ENCODE results near the gene XPOT. TPM values are rescaled to one million over a fixed set of nuclear protein-coding genes. Genes with fewer than 3 reads are reported as not detected.

The XPOT gene
- total RNA-seq, 2 experiments from 2014 or later, result 39.6 to 40.0 TPM

DNA sequence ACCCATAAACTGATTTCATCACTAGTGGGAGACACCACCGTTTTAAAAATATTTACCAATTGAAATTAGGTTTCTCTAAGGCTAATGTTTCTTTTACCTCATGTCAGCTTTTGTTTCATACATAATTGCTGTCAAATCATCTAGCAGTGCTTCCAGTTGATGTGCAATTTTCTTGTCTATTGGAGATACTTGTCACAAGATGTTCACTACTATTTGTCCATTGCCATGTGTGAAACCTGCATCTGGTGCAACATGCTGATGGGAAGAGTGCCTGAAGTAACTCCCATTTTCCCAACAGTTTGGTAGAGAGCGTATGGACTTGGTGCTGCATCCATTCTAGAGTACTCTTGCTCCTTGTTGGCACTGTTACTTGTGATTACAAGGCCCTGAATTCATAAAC is 9.7 kb downstream of the XPOT start:
- H3K36me3 Mint-ChIP-seq (ENCODE audit: low read depth), result peaks cover 81% of the 10 kb centered on the region
- no peaks in the 10 kb centered on the region for H3K27me3 Mint-ChIP-seq
- H3K27me3 ChIP-seq (ENCODE audit: control insufficient read depth in 1 of 2, insufficient read depth in 2 of 2, low read length in 2 of 2), result no peaks in the 10 kb centered on the region
- no peak overlapping the region for H3K4me3 Mint-ChIP-seq
- no peaks in the 10 kb centered on the region for H3K9me3 ChIP-seq (ENCODE audit: control insufficient read depth in 1 of 2, insufficient read depth in 1 of 2, low read length in 2 of 2)
- H3K9me3 Mint-ChIP-seq, result no peaks in the 10 kb centered on the region
- H3K4me3 ChIP-seq (ENCODE audit: low read length), result no peak overlapping the region
- H3K36me3 ChIP-seq (ENCODE audit: insufficient read depth, low read length), result peaks cover 81% of the 10 kb centered on the region
- H3K27ac ChIP-seq (ENCODE audit: low read depth in 1 of 2, low read length in 2 of 2), result no peak overlapping the region
- TF ChIP-seq, protein P1, sequence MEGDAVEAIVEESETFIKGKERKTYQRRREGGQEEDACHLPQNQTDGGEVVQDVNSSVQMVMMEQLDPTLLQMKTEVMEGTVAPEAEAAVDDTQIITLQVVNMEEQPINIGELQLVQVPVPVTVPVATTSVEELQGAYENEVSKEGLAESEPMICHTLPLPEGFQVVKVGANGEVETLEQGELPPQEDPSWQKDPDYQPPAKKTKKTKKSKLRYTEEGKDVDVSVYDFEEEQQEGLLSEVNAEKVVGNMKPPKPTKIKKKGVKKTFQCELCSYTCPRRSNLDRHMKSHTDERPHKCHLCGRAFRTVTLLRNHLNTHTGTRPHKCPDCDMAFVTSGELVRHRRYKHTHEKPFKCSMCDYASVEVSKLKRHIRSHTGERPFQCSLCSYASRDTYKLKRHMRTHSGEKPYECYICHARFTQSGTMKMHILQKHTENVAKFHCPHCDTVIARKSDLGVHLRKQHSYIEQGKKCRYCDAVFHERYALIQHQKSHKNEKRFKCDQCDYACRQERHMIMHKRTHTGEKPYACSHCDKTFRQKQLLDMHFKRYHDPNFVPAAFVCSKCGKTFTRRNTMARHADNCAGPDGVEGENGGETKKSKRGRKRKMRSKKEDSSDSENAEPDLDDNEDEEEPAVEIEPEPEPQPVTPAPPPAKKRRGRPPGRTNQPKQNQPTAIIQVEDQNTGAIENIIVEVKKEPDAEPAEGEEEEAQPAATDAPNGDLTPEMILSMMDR (IDR thresholded peaks at IDR 0.05), result no peak
- intact Hi-C loops (cut with DNase I, micrococcal nuclease), result no loop called here
- H3K4me1 Mint-ChIP-seq (ENCODE audit: low read depth), result no peaks in the 10 kb centered on the region
- no peak overlapping the region for H3K27ac Mint-ChIP-seq
- DNase-seq (no peak), ATAC-seq (ENCODE audit: poor library complexity) (no peak)
- ChIA-PET POLR2A (no interaction called here), CTCF (interaction anchor here (0.5 kb wide), 1 partner anchor 100 kb away, joined by 4 read pairs; no protein-coding TSS in a partner anchor)
- no peaks in the 10 kb centered on the region for H3K4me1 ChIP-seq (ENCODE audit: insufficient read depth, low read length)

DNA sequence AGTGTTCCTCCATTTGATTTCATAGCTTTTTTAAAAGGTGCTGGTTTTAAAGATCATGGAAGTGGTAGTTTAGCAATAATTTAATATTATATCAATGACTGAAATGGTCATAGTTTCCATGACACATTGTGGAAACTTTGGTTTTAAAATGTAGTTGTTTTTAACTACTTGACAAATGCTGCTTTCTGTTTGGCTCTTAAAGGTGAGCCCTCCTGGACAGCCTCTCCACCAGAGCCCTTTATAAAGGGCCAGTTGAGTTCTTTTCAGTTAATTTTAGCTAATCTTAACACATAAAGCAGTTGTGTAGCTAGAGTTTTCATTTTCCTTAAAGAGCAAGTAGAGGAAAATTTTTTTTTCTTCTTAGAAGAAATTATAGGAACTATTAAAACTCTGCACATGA is 14.0 kb downstream of the XPOT start:
- CTCF ChIA-PET, result interaction anchor here (1.0 kb wide), 1 partner anchor 17 kb away, joined by 3 read pairs; no protein-coding TSS in a partner anchor
- Mint-ChIP-seq H3K27ac (no peak overlapping the region), H3K4me3 (no peak overlapping the region), H3K9me3 (no peaks in the 10 kb centered on the region), H3K27me3 (no peaks in the 10 kb centered on the region), H3K4me1 (ENCODE audit: low read depth) (no peaks in the 10 kb centered on the region), H3K36me3 (ENCODE audit: low read depth) (peaks cover 91% of the 10 kb centered on the region)
- intact Hi-C loops (cut with DNase I, micrococcal nuclease), result no loop called here
- POLR2A ChIA-PET, result no interaction called here
- H3K27ac ChIP-seq (ENCODE audit: low read depth in 1 of 2, low read length in 2 of 2), result no peak overlapping the region
- no peak for DNase-seq
- H3K36me3 ChIP-seq (ENCODE audit: insufficient read depth, low read length), result peaks cover 95% of the 10 kb centered on the region
- H3K27me3 ChIP-seq (ENCODE audit: control insufficient read depth in 1 of 2, insufficient read depth in 2 of 2, low read length in 2 of 2), result no peaks in the 10 kb centered on the region
- TF ChIP-seq, protein P1 (IDR thresholded peaks at IDR 0.05), result no peak
- no peaks in the 10 kb centered on the region for H3K4me1 ChIP-seq (ENCODE audit: insufficient read depth, low read length)
- ATAC-seq (ENCODE audit: poor library complexity), result no peak
- H3K9me3 ChIP-seq (ENCODE audit: control insufficient read depth in 1 of 2, insufficient read depth in 1 of 2, low read length in 2 of 2), result no peaks in the 10 kb centered on the region
- no peak overlapping the region for H3K4me3 ChIP-seq (ENCODE audit: low read length)

DNA sequence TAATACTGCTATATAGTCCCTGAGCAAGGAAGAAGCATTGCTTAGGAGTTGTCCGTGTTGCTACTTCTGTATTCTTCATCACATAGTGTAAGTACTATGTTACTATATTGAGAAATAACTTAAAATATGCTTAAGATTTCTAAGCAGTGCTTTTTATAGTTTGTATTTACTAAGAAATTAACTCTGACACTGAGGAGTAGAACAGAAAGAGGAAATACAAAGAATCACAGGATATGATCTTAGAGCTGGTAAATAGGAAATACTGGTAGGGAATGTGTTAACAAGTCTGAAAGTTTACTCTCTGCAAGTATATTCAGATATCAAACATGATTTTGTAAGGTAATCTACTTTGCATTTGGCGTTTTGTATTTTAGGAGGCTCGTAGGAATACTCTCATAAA is 15.5 kb downstream of the XPOT start:
- Mint-ChIP-seq H3K4me1 (ENCODE audit: low read depth) (no peaks in the 10 kb centered on the region), H3K27ac (no peak overlapping the region), H3K27me3 (no peaks in the 10 kb centered on the region), H3K9me3 (no peaks in the 10 kb centered on the region), H3K4me3 (no peak overlapping the region), H3K36me3 (ENCODE audit: low read depth) (peaks cover 91% of the 10 kb centered on the region)
- DNase-seq, result no peak
- Histone ChIP-seq H3K27me3 (ENCODE audit: control insufficient read depth in 1 of 2, insufficient read depth in 2 of 2, low read length in 2 of 2) (no peaks in the 10 kb centered on the region), H3K36me3 (ENCODE audit: insufficient read depth, low read length) (peaks cover 95% of the 10 kb centered on the region), H3K27ac (ENCODE audit: low read depth in 1 of 2, low read length in 2 of 2) (no peak overlapping the region), H3K4me1 (ENCODE audit: insufficient read depth, low read length) (no peaks in the 10 kb centered on the region), H3K9me3 (ENCODE audit: control insufficient read depth in 1 of 2, insufficient read depth in 1 of 2, low read length in 2 of 2) (no peaks in the 10 kb centered on the region), H3K4me3 (ENCODE audit: low read length) (no peak overlapping the region)
- POLR2A ChIA-PET, result no interaction called here
- CTCF ChIA-PET, result no interaction called here
- TF ChIP-seq, protein P1 (IDR thresholded peaks at IDR 0.05), result no peak
- ATAC-seq (ENCODE audit: poor library complexity), result no peak
- intact Hi-C loops (cut with DNase I, micrococcal nuclease), result no loop called here
